ENCODE data around the gene BNC2.

BNC2 gene

DNA sequence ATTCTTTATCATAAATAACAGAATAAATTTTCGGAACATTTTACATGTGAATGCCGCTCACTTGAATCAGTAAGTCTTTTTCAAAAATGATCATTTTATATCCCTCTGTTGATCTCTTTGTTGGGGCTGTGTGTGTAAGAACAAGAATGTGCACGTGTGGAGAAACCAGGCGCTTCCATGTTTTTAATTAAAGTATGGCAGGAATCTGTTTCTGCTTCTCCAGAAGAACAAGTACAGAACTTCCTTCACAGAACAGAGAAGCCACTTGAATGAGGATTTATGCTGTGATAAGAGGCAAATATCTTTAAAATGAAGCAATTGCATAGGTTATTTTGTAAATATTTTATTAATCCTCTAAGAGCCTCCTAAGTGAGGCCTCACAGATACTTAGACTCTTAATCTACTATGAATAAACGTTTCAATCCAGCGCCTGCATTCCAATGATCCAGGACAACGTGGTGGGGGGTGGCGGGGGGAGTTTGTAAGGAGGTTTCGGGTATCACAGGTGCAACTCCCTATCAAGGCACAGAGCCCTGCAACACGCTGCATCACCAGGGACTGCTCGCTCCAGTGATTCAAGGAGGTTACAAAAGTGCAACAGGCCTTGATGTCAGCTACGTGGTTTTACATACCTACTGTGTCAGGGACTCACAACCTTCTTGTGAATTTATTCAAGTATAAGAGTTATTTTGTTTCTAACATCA is 409.2 kb downstream of the BNC2 start:
- no peak for DNase-seq (ENCODE audit: low read depth)
- no peak overlapping the region for H3K4me3 ChIP-seq (ENCODE audit: low read length)
- H3K27me3 ChIP-seq (replicated peaks; ENCODE audit: control insufficient read depth, insufficient read depth, low read length), result no peaks in the 10 kb centered on the region
- H3K36me3 ChIP-seq (ENCODE audit: control insufficient read depth, insufficient read depth, low read length, severe bottlenecking), result no peaks in the 10 kb centered on the region
- peaks cover 10% of the 10 kb centered on the region for H3K4me1 ChIP-seq (ENCODE audit: control insufficient read depth, insufficient read depth, low read length)
- no peaks in the 10 kb centered on the region for H3K9me3 ChIP-seq (ENCODE audit: control insufficient read depth, low read length)
- H3K9ac ChIP-seq (ENCODE audit: low read length), result no peak overlapping the region

DNA sequence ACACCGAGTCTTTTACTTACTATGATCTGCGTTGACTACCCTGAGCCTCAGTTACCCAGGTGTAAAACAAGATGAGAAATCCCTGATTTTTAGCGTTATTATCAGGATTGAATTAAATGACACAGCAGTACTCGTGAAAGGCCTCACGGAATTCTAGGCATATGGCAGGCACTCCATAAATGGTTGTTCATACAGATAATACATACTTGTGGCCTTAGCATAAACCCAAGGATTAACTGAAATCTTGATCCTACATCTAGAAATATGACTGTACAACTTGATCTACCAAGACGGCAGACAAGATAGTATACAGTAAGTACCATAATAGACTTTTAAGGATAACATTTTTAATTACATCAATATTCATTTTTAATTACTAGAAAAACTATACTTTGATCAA is 409.8 kb downstream of the BNC2 start:
- H3K4me1 ChIP-seq (ENCODE audit: control insufficient read depth, insufficient read depth, low read length), result peaks cover 10% of the 10 kb centered on the region
- no peaks in the 10 kb centered on the region for H3K36me3 ChIP-seq (ENCODE audit: control insufficient read depth, insufficient read depth, low read length, severe bottlenecking)
- no peaks in the 10 kb centered on the region for H3K9me3 ChIP-seq (ENCODE audit: control insufficient read depth, low read length)
- H3K4me3 ChIP-seq (ENCODE audit: low read length), result no peak overlapping the region
- DNase-seq (ENCODE audit: low read depth), result no peak
- H3K27me3 ChIP-seq (replicated peaks; ENCODE audit: control insufficient read depth, insufficient read depth, low read length), result no peaks in the 10 kb centered on the region
- no peak overlapping the region for H3K9ac ChIP-seq (ENCODE audit: low read length)

DNA sequence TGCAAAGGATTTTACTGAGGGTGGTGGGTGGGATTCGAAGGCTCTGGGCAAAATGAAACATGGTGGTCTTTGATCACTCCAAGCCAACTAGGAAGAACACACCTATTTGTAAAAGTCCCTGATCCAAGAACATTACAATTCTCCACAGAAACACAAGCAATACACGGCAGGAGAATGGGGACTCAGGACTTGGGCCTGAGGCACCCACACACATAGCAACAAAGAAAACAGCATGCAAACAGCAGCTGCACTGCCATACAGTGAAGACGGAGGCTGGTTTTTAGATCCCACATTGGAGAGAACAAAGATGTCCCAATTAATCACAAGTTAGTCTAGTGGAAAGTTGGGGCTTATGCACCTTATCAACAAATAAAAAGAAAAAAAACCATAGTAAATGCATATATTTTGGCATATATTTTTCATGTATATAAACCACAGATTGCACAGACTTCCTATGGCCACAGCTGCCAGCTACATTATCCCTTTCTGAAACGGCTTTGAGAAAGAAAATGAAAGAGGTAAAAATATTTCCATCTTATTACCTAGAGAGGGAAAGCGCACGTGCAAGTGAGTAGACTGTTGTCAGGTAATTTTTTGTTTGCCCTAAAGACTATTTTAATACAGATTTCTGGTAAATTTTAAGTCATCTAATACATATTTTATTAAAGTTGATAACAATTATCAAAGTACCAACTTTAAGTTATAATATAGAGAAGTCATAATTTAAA is 410.9 kb downstream of the BNC2 start:
- Histone ChIP-seq H3K36me3 (ENCODE audit: control insufficient read depth, insufficient read depth, low read length, severe bottlenecking) (no peaks in the 10 kb centered on the region), H3K9ac (ENCODE audit: low read length) (no peak overlapping the region), H3K4me1 (ENCODE audit: control insufficient read depth, insufficient read depth, low read length) (peaks cover 10% of the 10 kb centered on the region), H3K27me3 (replicated peaks; ENCODE audit: control insufficient read depth, insufficient read depth, low read length) (no peaks in the 10 kb centered on the region), H3K4me3 (ENCODE audit: low read length) (no peak overlapping the region), H3K9me3 (ENCODE audit: control insufficient read depth, low read length) (no peaks in the 10 kb centered on the region)
- DNase-seq (ENCODE audit: low read depth), result no peak

DNA sequence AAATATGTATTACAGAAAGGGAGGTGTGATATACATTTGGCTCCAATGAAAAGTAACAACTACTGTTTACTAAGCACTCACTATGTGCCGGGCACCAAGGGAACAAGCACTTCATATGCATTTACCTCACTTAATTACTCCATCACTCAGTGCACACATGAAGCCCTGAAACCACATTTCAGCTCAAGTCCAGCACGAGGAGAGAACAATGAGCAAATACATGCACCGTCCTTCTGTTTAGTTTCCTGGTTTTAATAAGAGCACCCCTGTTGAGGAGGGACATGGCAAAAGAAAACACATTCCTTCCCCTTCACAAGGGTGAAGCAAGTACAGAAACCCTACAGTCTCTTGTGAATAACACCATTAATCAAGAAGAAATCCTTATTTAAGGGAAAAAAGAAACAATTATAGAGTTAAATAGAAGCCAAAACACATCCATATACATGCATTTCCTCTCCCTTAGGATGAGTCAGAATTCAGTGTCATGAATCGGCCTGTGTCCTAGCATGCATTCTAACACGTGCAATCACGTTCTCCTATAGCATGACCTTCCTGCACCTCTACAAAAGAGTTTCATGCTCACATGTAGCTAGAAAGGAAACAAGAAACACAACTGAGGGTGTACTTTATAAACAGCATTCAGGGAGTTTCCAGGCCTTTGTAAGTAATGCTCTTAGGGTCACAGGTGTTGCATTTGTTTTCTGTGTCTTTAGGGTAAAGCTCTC is 411.6 kb downstream of the BNC2 start:
- no peaks in the 10 kb centered on the region for H3K9me3 ChIP-seq (ENCODE audit: control insufficient read depth, low read length)
- no peaks in the 10 kb centered on the region for H3K27me3 ChIP-seq (replicated peaks; ENCODE audit: control insufficient read depth, insufficient read depth, low read length)
- H3K36me3 ChIP-seq (ENCODE audit: control insufficient read depth, insufficient read depth, low read length, severe bottlenecking), result no peaks in the 10 kb centered on the region
- no peak overlapping the region for H3K9ac ChIP-seq (ENCODE audit: low read length)
- peak; percentile 27 for DNase-seq (ENCODE audit: low read depth)
- H3K4me1 ChIP-seq (ENCODE audit: control insufficient read depth, insufficient read depth, low read length), result peaks cover 10% of the 10 kb centered on the region
- no peak overlapping the region for H3K4me3 ChIP-seq (ENCODE audit: low read length)

DNA sequence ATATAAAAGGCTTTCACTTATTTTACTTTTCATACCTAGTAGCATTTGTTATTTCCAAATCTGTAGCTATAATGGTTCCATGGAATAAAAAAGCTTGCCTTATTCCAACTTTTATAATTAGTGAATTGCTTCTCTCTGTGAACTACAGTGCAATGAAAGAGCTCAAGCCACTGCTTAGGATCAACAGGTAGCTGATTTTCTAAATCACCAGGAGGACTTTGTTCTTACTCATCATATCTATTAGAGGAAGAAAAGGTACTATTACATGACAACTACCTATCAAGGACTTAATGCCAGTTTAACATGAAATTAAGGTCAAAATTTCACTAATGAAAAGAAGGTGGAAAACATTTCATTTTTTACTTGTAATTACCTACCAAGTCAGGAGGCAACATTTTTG is 414.6 kb downstream of the BNC2 start:
- Histone ChIP-seq H3K27me3 (replicated peaks; ENCODE audit: control insufficient read depth, insufficient read depth, low read length) (no peaks in the 10 kb centered on the region), H3K4me1 (ENCODE audit: control insufficient read depth, insufficient read depth, low read length) (peaks cover 5% of the 10 kb centered on the region), H3K36me3 (ENCODE audit: control insufficient read depth, insufficient read depth, low read length, severe bottlenecking) (no peaks in the 10 kb centered on the region), H3K9ac (ENCODE audit: low read length) (no peak overlapping the region), H3K4me3 (ENCODE audit: low read length) (no peak overlapping the region), H3K9me3 (ENCODE audit: control insufficient read depth, low read length) (no peaks in the 10 kb centered on the region)
- no peak for DNase-seq (ENCODE audit: low read depth)

DNA sequence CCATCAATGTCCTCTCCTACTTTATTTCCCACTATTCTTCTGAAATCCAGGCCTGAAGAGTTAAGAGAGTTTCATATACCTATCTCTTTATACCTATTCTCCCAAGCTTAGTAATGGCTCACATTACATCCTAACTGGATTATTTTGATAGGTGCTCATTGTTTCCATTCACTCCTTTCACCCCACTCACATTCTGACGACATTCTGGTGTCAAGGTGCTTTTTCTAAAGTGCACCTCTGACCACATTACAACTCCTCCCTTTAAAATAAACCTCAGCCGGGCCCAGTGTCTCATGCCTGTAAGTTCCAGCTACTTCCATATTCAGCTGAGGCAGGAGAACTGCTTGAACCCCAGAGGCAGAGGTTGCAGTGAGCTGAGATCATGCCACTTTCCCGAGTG is 417.1 kb downstream of the BNC2 start:
- H3K4me3 ChIP-seq (ENCODE audit: low read length), result no peak overlapping the region
- peaks cover under 1% of the 10 kb centered on the region for H3K4me1 ChIP-seq (ENCODE audit: control insufficient read depth, insufficient read depth, low read length)
- no peak overlapping the region for H3K9ac ChIP-seq (ENCODE audit: low read length)
- no peaks in the 10 kb centered on the region for H3K36me3 ChIP-seq (ENCODE audit: control insufficient read depth, insufficient read depth, low read length, severe bottlenecking)
- no peaks in the 10 kb centered on the region for H3K27me3 ChIP-seq (replicated peaks; ENCODE audit: control insufficient read depth, insufficient read depth, low read length)
- no peaks in the 10 kb centered on the region for H3K9me3 ChIP-seq (ENCODE audit: control insufficient read depth, low read length)
- no peak for DNase-seq (ENCODE audit: low read depth)

DNA sequence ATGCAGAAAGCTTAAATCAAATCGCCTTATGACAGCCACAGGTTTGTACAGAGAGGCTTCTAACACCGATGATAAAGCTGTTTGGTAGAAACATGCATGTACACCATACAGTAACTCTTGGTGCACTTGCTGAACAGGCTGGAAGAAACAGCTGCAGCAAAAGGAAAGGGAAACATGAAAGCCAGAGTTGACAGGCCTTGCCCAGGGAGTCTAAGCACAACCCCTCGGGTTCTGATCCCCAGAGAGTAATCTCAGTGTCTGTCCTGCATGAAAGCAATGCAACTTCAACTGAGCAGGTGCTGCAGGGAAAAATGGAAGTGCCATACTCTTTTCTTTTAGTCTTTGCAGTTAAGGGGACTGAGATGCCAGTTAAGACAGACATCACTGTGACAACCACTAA is 419.9 kb downstream of the BNC2 start:
- no peaks in the 10 kb centered on the region for H3K27me3 ChIP-seq (replicated peaks; ENCODE audit: control insufficient read depth, insufficient read depth, low read length)
- H3K9ac ChIP-seq (ENCODE audit: low read length), result no peak overlapping the region

DNA sequence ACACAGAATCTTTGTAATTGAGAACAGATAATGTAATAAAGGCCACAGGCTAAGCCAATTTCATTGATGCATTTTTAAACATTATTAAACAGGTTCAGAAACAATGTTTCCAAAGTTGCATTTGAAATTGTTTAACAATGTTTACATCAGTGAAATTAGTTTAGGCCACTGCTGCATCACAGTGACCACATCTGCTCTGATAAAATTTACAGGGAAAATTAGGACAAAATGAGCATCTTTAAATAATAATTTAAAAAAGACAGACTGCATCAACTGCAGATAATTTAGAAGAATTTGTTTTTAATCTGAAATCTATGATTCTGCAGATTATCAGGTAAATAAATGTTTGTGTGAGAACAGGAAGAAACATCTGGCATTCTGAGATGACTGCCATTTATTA is 420.4 kb downstream of the BNC2 start:
- no peak for DNase-seq (ENCODE audit: low read depth)
- Histone ChIP-seq H3K9ac (ENCODE audit: low read length) (no peak overlapping the region), H3K4me1 (ENCODE audit: control insufficient read depth, insufficient read depth, low read length) (peaks cover 9% of the 10 kb centered on the region), H3K27me3 (replicated peaks; ENCODE audit: control insufficient read depth, insufficient read depth, low read length) (no peaks in the 10 kb centered on the region), H3K9me3 (ENCODE audit: control insufficient read depth, low read length) (no peaks in the 10 kb centered on the region), H3K4me3 (ENCODE audit: low read length) (no peak overlapping the region), H3K36me3 (ENCODE audit: control insufficient read depth, insufficient read depth, low read length, severe bottlenecking) (no peaks in the 10 kb centered on the region)

More for the DNA sequence above, 419.9 kb downstream of the BNC2 start:
- H3K9me3 ChIP-seq (ENCODE audit: control insufficient read depth, low read length), result no peaks in the 10 kb centered on the region
- no peak for DNase-seq (ENCODE audit: low read depth)
- H3K4me3 ChIP-seq (ENCODE audit: low read length), result no peak overlapping the region
- H3K4me1 ChIP-seq (ENCODE audit: control insufficient read depth, insufficient read depth, low read length), result peaks cover 3% of the 10 kb centered on the region
- H3K36me3 ChIP-seq (ENCODE audit: control insufficient read depth, insufficient read depth, low read length, severe bottlenecking), result no peaks in the 10 kb centered on the region

DNA sequence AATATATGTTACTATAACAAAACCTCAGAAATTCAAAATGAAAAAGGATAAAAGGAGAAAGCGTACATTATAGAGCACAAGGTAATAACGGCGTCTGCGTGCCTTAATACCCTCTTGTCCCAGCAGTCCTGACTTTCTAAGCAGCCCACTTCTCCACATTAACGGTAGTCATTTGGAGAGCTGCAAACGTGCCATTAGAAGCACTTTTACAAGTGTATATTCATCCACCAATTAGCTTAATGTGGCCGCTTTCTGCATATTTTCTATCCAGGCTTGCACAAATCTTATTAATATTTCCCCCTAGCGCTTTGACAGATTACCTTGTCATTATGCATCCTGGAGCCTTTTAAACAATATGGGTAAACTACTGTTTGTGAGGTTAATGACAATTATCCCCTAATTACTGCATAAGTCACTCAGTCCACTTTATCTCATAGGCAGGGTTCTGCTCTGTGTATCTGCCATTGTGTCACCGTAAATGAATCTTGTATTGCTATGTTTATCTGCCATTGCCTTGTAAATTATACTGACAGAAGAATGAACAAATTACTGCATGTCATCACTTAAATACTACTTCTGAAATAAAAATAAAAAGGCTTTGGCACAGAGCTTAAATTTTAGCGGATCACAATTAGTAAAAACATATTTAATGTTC is 421.3 kb downstream of the BNC2 start:
- Histone ChIP-seq H3K27me3 (replicated peaks; ENCODE audit: control insufficient read depth, insufficient read depth, low read length) (no peaks in the 10 kb centered on the region), H3K4me3 (ENCODE audit: low read length) (no peak overlapping the region), H3K36me3 (ENCODE audit: control insufficient read depth, insufficient read depth, low read length, severe bottlenecking) (no peaks in the 10 kb centered on the region), H3K9me3 (ENCODE audit: control insufficient read depth, low read length) (no peaks in the 10 kb centered on the region), H3K4me1 (ENCODE audit: control insufficient read depth, insufficient read depth, low read length) (peaks cover 10% of the 10 kb centered on the region), H3K9ac (ENCODE audit: low read length) (no peak overlapping the region)
- no peak for DNase-seq (ENCODE audit: low read depth)

DNA sequence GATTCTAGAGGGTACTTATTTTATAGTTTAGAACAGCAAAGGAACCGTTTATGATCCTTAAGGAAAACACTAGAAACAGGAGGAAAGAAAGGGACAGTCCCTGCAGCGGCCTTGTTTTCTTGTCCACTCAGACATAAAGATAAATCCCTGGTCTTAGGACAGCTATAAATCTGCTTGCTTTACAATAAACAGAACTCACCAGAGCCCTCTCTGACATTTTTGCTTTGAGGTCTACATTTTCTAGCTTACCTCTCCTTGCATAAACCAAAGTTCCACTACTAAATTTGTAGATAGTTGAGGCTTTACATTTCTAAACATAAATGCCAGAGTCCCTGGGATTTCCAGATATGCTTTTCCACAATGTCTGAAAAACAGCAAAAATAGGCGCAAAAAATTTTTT is 422.5 kb downstream of the BNC2 start:
- H3K36me3 ChIP-seq (ENCODE audit: control insufficient read depth, insufficient read depth, low read length, severe bottlenecking), result no peaks in the 10 kb centered on the region
- no peaks in the 10 kb centered on the region for H3K9me3 ChIP-seq (ENCODE audit: control insufficient read depth, low read length)
- no peak overlapping the region for H3K9ac ChIP-seq (ENCODE audit: low read length)
- no peak overlapping the region for H3K4me3 ChIP-seq (ENCODE audit: low read length)
- H3K4me1 ChIP-seq (ENCODE audit: control insufficient read depth, insufficient read depth, low read length), result peaks cover 14% of the 10 kb centered on the region
- H3K27me3 ChIP-seq (replicated peaks; ENCODE audit: control insufficient read depth, insufficient read depth, low read length), result no peaks in the 10 kb centered on the region
- DNase-seq (ENCODE audit: low read depth), result no peak

DNA sequence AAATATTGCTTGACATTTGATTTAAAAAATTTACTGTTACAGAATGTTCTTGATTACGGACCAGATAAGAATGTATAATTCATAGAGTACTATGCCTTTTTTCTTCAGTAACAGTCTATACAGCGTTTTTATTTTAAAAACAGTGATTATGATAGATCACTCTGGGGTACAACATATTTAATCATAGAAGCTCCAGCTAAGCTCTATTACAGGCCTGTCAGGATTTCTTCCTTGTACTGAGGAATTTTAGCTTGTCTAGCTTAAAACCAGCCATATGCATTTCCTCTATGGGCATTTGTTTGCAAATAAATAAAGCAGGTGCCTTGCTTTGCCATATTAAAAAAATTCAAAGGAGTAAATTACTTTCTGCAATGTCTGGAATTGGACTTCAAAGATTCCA is 423.8 kb downstream of the BNC2 start:
- DNase-seq (ENCODE audit: low read depth), result peak; percentile 37
- Histone ChIP-seq H3K9me3 (ENCODE audit: control insufficient read depth, low read length) (no peaks in the 10 kb centered on the region), H3K4me3 (ENCODE audit: low read length) (no peak overlapping the region), H3K27me3 (replicated peaks; ENCODE audit: control insufficient read depth, insufficient read depth, low read length) (no peaks in the 10 kb centered on the region), H3K36me3 (ENCODE audit: control insufficient read depth, insufficient read depth, low read length, severe bottlenecking) (no peaks in the 10 kb centered on the region), H3K9ac (ENCODE audit: low read length) (no peak overlapping the region), H3K4me1 (ENCODE audit: control insufficient read depth, insufficient read depth, low read length) (peaks cover 25% of the 10 kb centered on the region)

All from adipocyte (in vitro differentiated cells).